SK-N-SH treated with all-trans-retinoic acid at 6 μM for 48 hours (cell line): ENCODE results near the gene NFYC.
"Not testable (repeated sequence)": the region's sequence is repeated elsewhere in the genome, so short reads cannot be mapped to it uniquely, and the experiment has no call there.

ENCODE experiments used
- ATAC-seq: fragments of 200-7000 bp; cut with Tn5 transposase; 3 replicates; pipeline ENCODE4 v1.9.1; 2020; ENCODE audit warnings: mild to moderate bottlenecking, moderate library complexity
- BACH2 ChIP-seq: fragments of 250-450 bp; sonication (Bioruptor Pico); IDR thresholded peaks from 2 replicates; pipeline ENCODE4 v1.9.0; 2021; ENCODE audit warnings: mild to moderate bottlenecking, borderline replicate concordance
- CREB5 ChIP-seq: fragments of 250-450 bp; sonication (Bioruptor Pico); IDR thresholded peaks from 2 replicates; pipeline ENCODE4 v1.5.1; 2020; ENCODE audit warnings: low read depth, mild to moderate bottlenecking, moderate library complexity
- CSDC2 ChIP-seq: fragments of 250-450 bp; sonication (Bioruptor Pico); IDR thresholded peaks from 2 replicates; pipeline ENCODE4 v1.5.0; 2020; ENCODE audit warnings: mild to moderate bottlenecking, moderate library complexity
- CSRNP3 ChIP-seq: fragments of 250-450 bp; sonication (Bioruptor Pico); IDR thresholded peaks from 2 replicates; pipeline ENCODE4 v1.5.1; 2021; ENCODE audit warnings: mild to moderate bottlenecking, moderate library complexity
- ESRRG ChIP-seq: fragments of 250-450 bp; sonication (Bioruptor Pico); IDR thresholded peaks from 2 replicates; pipeline ENCODE4 v1.6.1; 2021; ENCODE audit warnings: mild to moderate bottlenecking
- GLIS3 ChIP-seq: fragments of 250-450 bp; sonication (Bioruptor Pico); IDR thresholded peaks from 2 replicates; pipeline ENCODE4 v1.5.0; 2020; ENCODE audit warnings: mild to moderate bottlenecking, moderate library complexity
- PATZ1 ChIP-seq: fragments of 250-450 bp; sonication (Bioruptor Pico); IDR thresholded peaks from 2 replicates; pipeline ENCODE4 v1.8.0; 2020; ENCODE audit warnings: mild to moderate bottlenecking, moderate library complexity, borderline replicate concordance
- PPARA ChIP-seq: fragments of 250-450 bp; sonication (Bioruptor Pico); IDR thresholded peaks from 2 replicates; pipeline ENCODE4 v1.5.0; 2020; ENCODE audit warnings: mild to moderate bottlenecking, borderline replicate concordance
- SNAI2 ChIP-seq: fragments of 250-450 bp; sonication (Bioruptor Pico); IDR thresholded peaks from 2 replicates; pipeline ENCODE4 v1.5.0; 2020; ENCODE audit warnings: mild to moderate bottlenecking, moderate library complexity
- TOX ChIP-seq: fragments of 250-450 bp; sonication (Bioruptor Pico); IDR thresholded peaks from 2 replicates; pipeline ENCODE4 v1.8.0; 2021; ENCODE audit warnings: mild to moderate bottlenecking, moderate library complexity, borderline replicate concordance
- TSHZ2 ChIP-seq: fragments of 250-450 bp; sonication (Bioruptor Pico); IDR thresholded peaks from 2 replicates; pipeline ENCODE4 v1.5.0; 2020; ENCODE audit warnings: mild to moderate bottlenecking, moderate library complexity
- ZFP3 ChIP-seq: fragments of 250-450 bp; sonication (Bioruptor Pico); IDR thresholded peaks from 2 replicates; pipeline ENCODE4 v1.5.0; 2020; ENCODE audit warnings: mild to moderate bottlenecking, moderate library complexity
- ZFP30 ChIP-seq: fragments of 450-650 bp; formaldehyde crosslinking; IDR thresholded peaks from 2 replicates; pipeline ENCODE4 v1.5.0; 2022; ENCODE audit warnings: mild to moderate bottlenecking, moderate library complexity
- ZNF565 ChIP-seq: fragments of 450-650 bp; formaldehyde crosslinking; conservative IDR thresholded peaks from 2 replicates; pipeline ENCODE4 v1.5.0; 2020; ENCODE audit warnings: low read depth, mild to moderate bottlenecking, moderate library complexity
- ZNF70 ChIP-seq: fragments of 450-650 bp; formaldehyde crosslinking; IDR thresholded peaks from 2 replicates; pipeline ENCODE4 v1.5.0; 2020; ENCODE audit warnings: mild to moderate bottlenecking, moderate library complexity
- ZNF8 ChIP-seq: fragments of 450-650 bp; formaldehyde crosslinking; IDR thresholded peaks from 2 replicates; pipeline ENCODE4 v1.5.0; 2020; ENCODE audit warnings: mild to moderate bottlenecking, moderate library complexity

NFYC gene

GRCh38 chr1:40697436-40697835 lies 5.9 kb downstream of the NFYC start:
- no peak for ATAC-seq
- TF ChIP-seq CSRNP3 (no peak), PATZ1 (CRISPR knock-in tag) (no peak), GLIS3 (CRISPR knock-in tag) (no peak), ESRRG (CRISPR knock-in tag) (no peak), CREB5 (CRISPR knock-in tag) (no peak), BACH2 (no peak), ZNF70 (CRISPR knock-in tag) (no peak), TSHZ2 (CRISPR knock-in tag) (no peak), ZFP30 (no peak)
- TF ChIP-seq, all 23 proteins: peak for 0

- ATAC-seq, result no peak
- TF ChIP-seq ZFP3 (CRISPR knock-in tag), result no peak
Observed at GRCh38 chr1:40699787-40700186, 8.3 kb downstream of the NFYC start.

GRCh38 chr1:40701684-40702083 lies 10.2 kb downstream of the NFYC start:
- ATAC-seq, result no peak
- TF ChIP-seq GLIS3 (CRISPR knock-in tag) (no peak), ZNF565 (CRISPR knock-in tag) (no peak), CSRNP3 (no peak), SNAI2 (CRISPR knock-in tag) (no peak), ZFP3 (CRISPR knock-in tag) (no peak), PPARA (CRISPR knock-in tag) (no peak), ZNF8 (CRISPR knock-in tag) (no peak), BACH2 (no peak), TOX (no peak)
- TF ChIP-seq, all 23 proteins: peak for 0

GRCh38 chr1:40702810-40703209 lies 11.3 kb downstream of the NFYC start:
- not testable (repeated sequence) for ATAC-seq

- TF ChIP-seq CSRNP3 (no peak), TSHZ2 (CRISPR knock-in tag) (no peak), ZFP3 (CRISPR knock-in tag) (no peak), CSDC2 (CRISPR knock-in tag) (no peak), ZNF8 (CRISPR knock-in tag) (no peak), ZNF565 (CRISPR knock-in tag) (no peak), BACH2 (no peak), CREB5 (CRISPR knock-in tag) (no peak), GLIS3 (CRISPR knock-in tag) (no peak)
- peak; percentile 96 for ATAC-seq
Observed at GRCh38 chr1:40703316-40703715, 11.8 kb downstream of the NFYC start.
